Body of pancreas (tissue), 4 donors: ENCODE measurements around the gene SPA17. TPM values are rescaled to one million over a fixed set of nuclear protein-coding genes. Genes with fewer than 3 reads are reported as not detected.

Experiments used
- ATAC-seq: fragments of 150-250 bp; one replicate; pipeline ENCODE4 v1.9.1; 2016
- DNase-seq, 4 donors: peaks; one replicate each; pipeline ENCODE4 v3.0.0-alpha.2; 2019
- H3K27ac ChIP-seq, 4 donors: fragments of 200-600 bp; sonication (generic); 1 replicate in 3 of 4; 2 replicates in 1 of 4; pipeline versions ENCODE4 v1.5.1 to v1.6.1; 2016 to 2019; ENCODE audit warnings: mild to moderate bottlenecking in 1 of 4, mixed read lengths in 1 of 4, moderate library complexity in 1 of 4
- H3K27me3 ChIP-seq, 2 donors: fragments of 200-600 bp; sonication (generic); one replicate each; pipeline ENCODE4 v1.6.0; 2016; ENCODE audit warnings: mild to moderate bottlenecking in 1 of 2
- H3K36me3 ChIP-seq, 2 donors: fragments of 200-600 bp; sonication (generic); replicated peaks in 1 of 2; 2 replicates each; pipeline ENCODE4 v1.5.1; 2016; ENCODE audit warnings: low read depth in 2 of 2; ENCODE audit not compliant: insufficient read depth in 1 of 2
- H3K4me1 ChIP-seq: fragments of 200-600 bp; sonication (generic); one replicate; pipeline ENCODE4 v1.6.0; 2016
- H3K4me3 ChIP-seq, 2 donors: fragments of 200-600 bp; sonication (generic); 1 replicate in 1 of 2; 2 replicates in 1 of 2; pipeline ENCODE4 v1.5.1; 2016 to 2019
- H3K9me3 ChIP-seq, 3 donors: fragments of 200-600 bp; sonication (generic); 1 replicate in 2 of 3; 2 replicates in 1 of 3; pipeline ENCODE4 v1.5.1; 2016
- CTCF ChIP-seq, 7 experiments: fragments of 450-650 bp in 4 of 7; fragments of 200-600 bp in 3 of 7; sonication (generic) in 3 of 7; IDR thresholded peaks; one replicate each; pipeline ENCODE4 v1.5.1; 2016 to 2019; ENCODE audit warnings: antibody characterized with exemption in 7 of 7
- POLR2A ChIP-seq, 3 donors: fragments of 450-650 bp; IDR thresholded peaks; one replicate each; pipeline ENCODE4 v1.6.1; 2016; ENCODE audit warnings: antibody characterized with exemption in 3 of 3, mild to moderate bottlenecking in 2 of 3
- WGBS, 2 donors: methylation state at CpG; one replicate each; pipeline ENCODE4 v1.1.5; 2017; 5-methylcytosine and 5-hydroxymethylcytosine counted together
- intact Hi-C: fragments of 100-400 bp; cut with DNase I; formaldehyde crosslinking; loops from one replicate; pipeline ENCODE4 v1.15.1; 2023
- total RNA-seq, 2 donors: library from RNA; depleted of rRNA; stranded (reverse); fragments of >200 nt; gene quantifications; one replicate each; pipeline ENCODE4 v1.1.0, GENCODE V29; 2016

Gene SPA17
- total RNA-seq, 2 donors from 2014 or later, result 1.3 to 2.6 TPM

- no peak overlapping the region for H3K27ac ChIP-seq
- H3K36me3 ChIP-seq, result peaks cover 0 to 3% of the 10 kb centered on the region in 2 donors
- intact Hi-C loops, result no loop called here
- no peak for ATAC-seq
- DNase-seq, result no peak
- no peaks in the 10 kb centered on the region for H3K27me3 ChIP-seq
- TF ChIP-seq CTCF (IDR thresholded peaks at IDR 0.05) (no peak), POLR2A (IDR thresholded peaks at IDR 0.05) (no peak)
- no peaks in the 10 kb centered on the region for H3K9me3 ChIP-seq
- WGBS, 2 donors, result 87 to 100% methylated on average over 1 of the region's 1 CpG
- no peak overlapping the region for H3K4me3 ChIP-seq
- no peaks in the 10 kb centered on the region for H3K4me1 ChIP-seq
Observed at GRCh38 chr11:124658986-124659385, 14.7 kb upstream of the SPA17 start.

GRCh38 chr11:124661553-124661952 is 12.2 kb upstream of the SPA17 start:
- intact Hi-C loops, result loop anchor here (10.0 kb wide), 2 partner anchors 103 to 183 kb away; partner anchors contain the start of gene ESAM
- ATAC-seq, result no peak
- Histone ChIP-seq H3K4me3 (no peak overlapping the region), H3K4me1 (no peaks in the 10 kb centered on the region), H3K27me3 (no peaks in the 10 kb centered on the region), H3K27ac (no peak overlapping the region), H3K9me3 (no peaks in the 10 kb centered on the region), H3K36me3 (peaks cover 0 to 3% of the 10 kb centered on the region in 2 donors)
- no peak for DNase-seq
- TF ChIP-seq POLR2A (IDR thresholded peaks at IDR 0.05), result no peak
- no peak for TF ChIP-seq CTCF (IDR thresholded peaks at IDR 0.05)

GRCh38 chr11:124662106-124662505 is 11.6 kb upstream of the SPA17 start:
- Histone ChIP-seq H3K4me1 (no peaks in the 10 kb centered on the region), H3K9me3 (no peaks in the 10 kb centered on the region), H3K36me3 (peaks cover 0 to 3% of the 10 kb centered on the region in 2 donors), H3K27me3 (no peaks in the 10 kb centered on the region), H3K4me3 (no peak overlapping the region), H3K27ac (no peak overlapping the region)
- DNase-seq (no peak), ATAC-seq (no peak)
- no peak for TF ChIP-seq POLR2A (IDR thresholded peaks at IDR 0.05)
- no peak for TF ChIP-seq CTCF (IDR thresholded peaks at IDR 0.05)
- intact Hi-C loops, result loop anchor here (10.0 kb wide), 2 partner anchors 103 to 183 kb away; partner anchors contain the start of gene ESAM
- 74 to 81% methylated on average over 4 of the region's 4 CpGs for WGBS, 2 donors

- ATAC-seq, result no peak
- H3K36me3 ChIP-seq, result no peaks in the 10 kb centered on the region
Observed at GRCh38 chr11:124663861-124664260, 9.8 kb upstream of the SPA17 start.

More at GRCh38 chr11:124663861-124664260, 9.8 kb upstream of the SPA17 start:
- Histone ChIP-seq H3K4me3 (no peak overlapping the region), H3K9me3 (no peaks in the 10 kb centered on the region), H3K27me3 (no peaks in the 10 kb centered on the region), H3K4me1 (no peaks in the 10 kb centered on the region), H3K27ac (no peak overlapping the region)
- intact Hi-C loops, result loop anchor here (10.0 kb wide), 2 partner anchors 101 to 181 kb away; partner anchors contain the start of gene ESAM
- 83 to 88% methylated on average over 2 of the region's 2 CpGs for WGBS, 2 donors
- no peak for DNase-seq
- TF ChIP-seq CTCF (IDR thresholded peaks at IDR 0.05), result no peak
